Measurements from ENCODE around the gene MSL2. TPM values are rescaled to one million over a fixed set of nuclear protein-coding genes. Genes with fewer than 3 reads are reported as not detected.
"Not testable (repeated sequence)": the region's sequence is repeated elsewhere in the genome, so short reads cannot be mapped to it uniquely, and the experiment has no call there.

Gene MSL2
- polyA plus RNA-seq, 1 donor (not counting 4 experiments of a cell fraction or from before 2014, with no cell fraction given) = 9.5 TPM

DNA sequence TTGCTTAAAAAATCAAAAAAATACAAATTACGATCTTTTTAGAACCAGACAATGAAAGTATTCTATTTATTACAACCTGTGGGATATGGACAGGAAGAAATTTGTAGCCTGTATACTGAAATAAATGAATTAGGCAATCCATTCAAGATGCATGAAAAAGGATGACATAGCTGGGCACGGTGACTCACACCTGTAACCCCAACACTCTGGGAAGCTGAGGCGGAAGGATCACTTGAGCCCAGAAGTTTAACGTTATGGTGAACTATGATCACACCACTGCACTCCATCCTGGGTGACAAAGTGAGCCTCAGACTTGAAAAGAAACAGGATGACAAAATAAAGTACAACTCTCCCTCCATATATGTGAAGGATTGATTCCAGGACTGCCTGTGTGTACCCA lies 74.1 kb downstream of the MSL2 start:
- Histone ChIP-seq H3K9me1 (ENCODE audit: control insufficient read depth, extremely low read depth, insufficient read depth, low read length) (no peaks in the 10 kb centered on the region), H3K36me3 (ENCODE audit: control insufficient read depth in 2 of 2, extremely low read depth in 1 of 2, insufficient read depth in 2 of 2, low read length in 2 of 2) (no peaks in the 10 kb centered on the region), H3K4me3 (ENCODE audit: control insufficient read depth in 2 of 3, extremely low read depth in 1 of 3, insufficient read depth in 2 of 3, low read depth in 1 of 3, low read length in 3 of 3) (no peak overlapping the region), H3K9ac (ENCODE audit: control insufficient read depth, extremely low read depth, insufficient read depth, low read length) (no peak overlapping the region), H3K27me3 (ENCODE audit: control insufficient read depth, extremely low read depth, insufficient read depth, low read length) (no peaks in the 10 kb centered on the region), H3K79me2 (ENCODE audit: control insufficient read depth, insufficient read depth, low read length) (no peaks in the 10 kb centered on the region), H3K4me1 (ENCODE audit: control insufficient read depth, extremely low read depth, insufficient read depth, low read length) (no peaks in the 10 kb centered on the region), H4K20me1 (ENCODE audit: control insufficient read depth, extremely low read depth, insufficient read depth, low read length) (no peaks in the 10 kb centered on the region), H3K27ac (ENCODE audit: control insufficient read depth, insufficient read depth, low read length) (no peak overlapping the region), H2AFZ (ENCODE audit: control insufficient read depth, low read length) (no peak overlapping the region), H3K4me2 (ENCODE audit: control insufficient read depth, extremely low read depth, insufficient read depth, low read depth, low read length) (no peak overlapping the region), H3K9me3 (ENCODE audit: control insufficient read depth, low read depth, low read length) (no peaks in the 10 kb centered on the region)
- no peak for DNase-seq (ENCODE audit: low read depth, low spot score)
- dilution Hi-C loops (cut with MboI; ENCODE audit: extremely low pct_ligation_motif_present, low sequenced_read_pairs) = no loop called here
- no peak for FAIRE-seq
- TF ChIP-seq, protein P1, sequence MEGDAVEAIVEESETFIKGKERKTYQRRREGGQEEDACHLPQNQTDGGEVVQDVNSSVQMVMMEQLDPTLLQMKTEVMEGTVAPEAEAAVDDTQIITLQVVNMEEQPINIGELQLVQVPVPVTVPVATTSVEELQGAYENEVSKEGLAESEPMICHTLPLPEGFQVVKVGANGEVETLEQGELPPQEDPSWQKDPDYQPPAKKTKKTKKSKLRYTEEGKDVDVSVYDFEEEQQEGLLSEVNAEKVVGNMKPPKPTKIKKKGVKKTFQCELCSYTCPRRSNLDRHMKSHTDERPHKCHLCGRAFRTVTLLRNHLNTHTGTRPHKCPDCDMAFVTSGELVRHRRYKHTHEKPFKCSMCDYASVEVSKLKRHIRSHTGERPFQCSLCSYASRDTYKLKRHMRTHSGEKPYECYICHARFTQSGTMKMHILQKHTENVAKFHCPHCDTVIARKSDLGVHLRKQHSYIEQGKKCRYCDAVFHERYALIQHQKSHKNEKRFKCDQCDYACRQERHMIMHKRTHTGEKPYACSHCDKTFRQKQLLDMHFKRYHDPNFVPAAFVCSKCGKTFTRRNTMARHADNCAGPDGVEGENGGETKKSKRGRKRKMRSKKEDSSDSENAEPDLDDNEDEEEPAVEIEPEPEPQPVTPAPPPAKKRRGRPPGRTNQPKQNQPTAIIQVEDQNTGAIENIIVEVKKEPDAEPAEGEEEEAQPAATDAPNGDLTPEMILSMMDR (optimal IDR thresholded peaks at IDR 0.05 in 1 of 3, IDR thresholded peaks at IDR 0.05 in 1 of 3, conservative IDR thresholded peaks at IDR 0.05 in 1 of 3; ENCODE audit: extremely low read depth in 1 of 3, insufficient read depth in 2 of 3, low read length in 3 of 3) = no peak
- no peak for TF ChIP-seq EZH2 (IDR thresholded peaks at IDR 0.05; ENCODE audit: low read length)

DNA sequence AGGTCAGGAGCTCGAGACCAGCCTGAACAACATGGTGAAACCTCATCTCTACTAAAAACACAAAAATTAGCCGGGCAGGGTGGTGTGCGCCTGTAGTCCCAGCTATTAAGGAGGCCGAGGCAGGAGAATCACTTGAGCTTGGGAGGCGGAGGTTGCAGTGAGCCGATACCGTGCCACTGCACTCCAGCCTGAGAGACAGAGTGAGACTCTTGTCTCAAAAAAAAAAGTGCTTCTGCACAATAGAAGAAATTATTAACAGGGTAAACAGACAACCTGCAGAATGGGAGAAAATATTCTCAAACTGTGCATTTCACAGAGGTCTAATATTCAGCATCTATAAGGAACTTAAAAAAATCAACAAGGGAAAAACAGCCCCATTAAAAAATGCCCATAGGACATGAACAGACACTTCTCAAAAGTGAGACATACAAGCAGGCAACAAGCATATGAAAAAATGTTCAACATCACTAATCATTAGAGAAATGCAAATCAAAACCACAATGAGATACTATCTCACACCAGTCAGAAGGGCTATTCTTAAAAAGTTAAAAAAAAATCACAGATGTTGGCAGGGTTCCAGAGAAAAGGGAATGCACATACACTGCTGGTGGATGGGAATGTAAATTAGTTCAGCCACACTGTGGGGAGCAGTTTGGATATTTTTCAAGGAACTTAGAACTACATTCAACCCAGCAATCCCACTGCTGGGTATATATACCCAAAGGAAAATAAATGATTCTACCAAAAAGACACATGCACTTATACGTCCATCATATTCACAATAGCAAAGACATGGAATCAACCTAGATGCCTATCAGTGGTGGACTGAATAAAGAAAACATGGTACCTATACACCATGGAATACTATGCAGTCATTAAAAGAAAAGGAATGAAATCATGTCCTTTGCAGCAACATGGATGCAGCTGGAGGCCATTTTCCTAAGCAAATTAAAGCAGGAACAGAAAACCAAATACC lies 75.5 kb downstream of the MSL2 start:
- no peak overlapping the region for H3K9ac ChIP-seq (ENCODE audit: control insufficient read depth, extremely low read depth, insufficient read depth, low read length)
- H3K9me3 ChIP-seq (ENCODE audit: control insufficient read depth, low read depth, low read length) = no peaks in the 10 kb centered on the region
- dilution Hi-C loops (cut with MboI; ENCODE audit: extremely low pct_ligation_motif_present, low sequenced_read_pairs) = no loop called here
- no peak overlapping the region for H2AFZ ChIP-seq (ENCODE audit: control insufficient read depth, low read length)
- no peak for FAIRE-seq
- no peaks in the 10 kb centered on the region for H3K4me1 ChIP-seq (ENCODE audit: control insufficient read depth, extremely low read depth, insufficient read depth, low read length)
- no peak overlapping the region for H3K4me3 ChIP-seq (ENCODE audit: control insufficient read depth in 2 of 3, extremely low read depth in 1 of 3, insufficient read depth in 2 of 3, low read depth in 1 of 3, low read length in 3 of 3)
- H3K9me1 ChIP-seq (ENCODE audit: control insufficient read depth, extremely low read depth, insufficient read depth, low read length) = no peaks in the 10 kb centered on the region
- DNase-seq (ENCODE audit: low read depth, low spot score) = no peak
- H3K27me3 ChIP-seq (ENCODE audit: control insufficient read depth, extremely low read depth, insufficient read depth, low read length) = no peaks in the 10 kb centered on the region
- TF ChIP-seq, protein P1 (optimal IDR thresholded peaks at IDR 0.05 in 1 of 3, IDR thresholded peaks at IDR 0.05 in 1 of 3, conservative IDR thresholded peaks at IDR 0.05 in 1 of 3; ENCODE audit: extremely low read depth in 1 of 3, insufficient read depth in 2 of 3, low read length in 3 of 3) = no peak
- no peak for TF ChIP-seq EZH2 (IDR thresholded peaks at IDR 0.05; ENCODE audit: low read length)
- no peaks in the 10 kb centered on the region for H3K36me3 ChIP-seq (ENCODE audit: control insufficient read depth in 2 of 2, extremely low read depth in 1 of 2, insufficient read depth in 2 of 2, low read length in 2 of 2)
- no peaks in the 10 kb centered on the region for H3K79me2 ChIP-seq (ENCODE audit: control insufficient read depth, insufficient read depth, low read length)
- no peak overlapping the region for H3K27ac ChIP-seq (ENCODE audit: control insufficient read depth, insufficient read depth, low read length)
- no peaks in the 10 kb centered on the region for H4K20me1 ChIP-seq (ENCODE audit: control insufficient read depth, extremely low read depth, insufficient read depth, low read length)
- H3K4me2 ChIP-seq (ENCODE audit: control insufficient read depth, extremely low read depth, insufficient read depth, low read depth, low read length) = no peak overlapping the region

DNA sequence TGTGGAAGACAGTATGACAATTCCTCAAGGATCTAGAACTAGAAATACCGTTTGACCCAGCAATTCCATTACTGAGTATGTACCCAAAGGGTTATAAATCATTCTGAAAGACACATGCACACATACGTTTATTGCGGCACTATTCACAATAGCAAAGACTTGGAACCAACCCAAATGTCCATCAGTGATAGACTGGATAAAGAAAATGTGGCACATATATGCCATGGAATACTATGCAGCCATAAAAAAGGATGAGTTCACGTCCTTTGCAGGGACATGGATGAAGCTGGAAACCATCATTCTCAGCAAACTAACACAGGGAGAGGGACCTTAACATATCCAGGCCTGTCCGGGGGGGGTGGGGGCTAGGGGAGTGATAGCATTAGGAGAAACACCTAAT lies 76.4 kb downstream of the MSL2 start:
- H3K79me2 ChIP-seq (ENCODE audit: control insufficient read depth, insufficient read depth, low read length); dilution Hi-C loops (cut with MboI; ENCODE audit: extremely low pct_ligation_motif_present, low sequenced_read_pairs); H3K27me3 ChIP-seq (ENCODE audit: control insufficient read depth, extremely low read depth, insufficient read depth, low read length); H3K9ac ChIP-seq (ENCODE audit: control insufficient read depth, extremely low read depth, insufficient read depth, low read length); H3K27ac ChIP-seq (ENCODE audit: control insufficient read depth, insufficient read depth, low read length); H2AFZ ChIP-seq (ENCODE audit: control insufficient read depth, low read length); H3K9me3 ChIP-seq (ENCODE audit: control insufficient read depth, low read depth, low read length); H3K4me2 ChIP-seq (ENCODE audit: control insufficient read depth, extremely low read depth, insufficient read depth, low read depth, low read length); H3K9me1 ChIP-seq (ENCODE audit: control insufficient read depth, extremely low read depth, insufficient read depth, low read length); H3K36me3 ChIP-seq (ENCODE audit: control insufficient read depth in 2 of 2, extremely low read depth in 1 of 2, insufficient read depth in 2 of 2, low read length in 2 of 2); DNase-seq (ENCODE audit: low read depth, low spot score); H4K20me1 ChIP-seq (ENCODE audit: control insufficient read depth, extremely low read depth, insufficient read depth, low read length); FAIRE-seq; H3K4me1 ChIP-seq (ENCODE audit: control insufficient read depth, extremely low read depth, insufficient read depth, low read length); H3K4me3 ChIP-seq (ENCODE audit: control insufficient read depth in 2 of 3, extremely low read depth in 1 of 3, insufficient read depth in 2 of 3, low read depth in 1 of 3, low read length in 3 of 3): not testable (repeated sequence)

Measured in keratinocyte (primary cell).